DOHH2 (cell line): ENCODE measurements around the gene TUBB2B.
A peak's percentile ranks its signal among the peaks of the same experiment; 100 is the strongest.

Experiments used
- H3F3A ChIP-seq: fragments of 200-600 bp; sonication (generic), shearing (Covaris generic); 2 replicates; pipeline ENCODE4 v1.6.0; 2016; ENCODE audit warnings: antibody characterized with exemption, mild to moderate bottlenecking; ENCODE audit not compliant: control insufficient read depth, insufficient read depth
- H3K27ac ChIP-seq: fragments of 200-600 bp; sonication (generic); 2 replicates; pipeline ENCODE4 v1.5.1; 2014; ENCODE audit warnings: low read depth, mild to moderate bottlenecking, low read length, moderate library complexity
- H3K27me3 ChIP-seq: fragments of 200-600 bp; sonication (generic); 2 replicates; pipeline ENCODE4 v1.6.1; 2014; ENCODE audit warnings: mild to moderate bottlenecking, low read length, mixed read lengths; ENCODE audit not compliant: control insufficient read depth
- H3K36me3 ChIP-seq: fragments of 200-600 bp; sonication (generic); 2 replicates; pipeline ENCODE4 v1.6.1; 2014; ENCODE audit warnings: mild to moderate bottlenecking, low read length, moderate library complexity, mixed read lengths; ENCODE audit not compliant: control insufficient read depth
- H3K4me1 ChIP-seq: fragments of 200-600 bp; sonication (generic); 2 replicates; pipeline ENCODE4 v1.6.1; 2014; ENCODE audit warnings: mild to moderate bottlenecking, low read length, mixed read lengths; ENCODE audit not compliant: control insufficient read depth
- H3K4me2 ChIP-seq: fragments of 200-600 bp; sonication (generic); 2 replicates; pipeline ENCODE4 v1.6.0; 2014; ENCODE audit warnings: mild to moderate bottlenecking, low read length, moderate library complexity
- H3K4me3 ChIP-seq: fragments of 200-600 bp; sonication (generic); 2 replicates; pipeline ENCODE4 v1.5.1; 2014; ENCODE audit warnings: mild to moderate bottlenecking, low read length, mixed read lengths
- H3K79me2 ChIP-seq: fragments of 200-600 bp; sonication (generic); 2 replicates; pipeline ENCODE4 v1.6.1; 2014; ENCODE audit warnings: mild to moderate bottlenecking, low read length, mixed read lengths; ENCODE audit not compliant: control insufficient read depth
- H3K9me2 ChIP-seq: fragments of 200-600 bp; sonication (generic); replicated peaks from 2 replicates; pipeline ENCODE4 v1.6.1; 2014; ENCODE audit warnings: mild to moderate bottlenecking, low read length, mixed read lengths; ENCODE audit not compliant: control insufficient read depth
- H3K9me3 ChIP-seq: fragments of 200-600 bp; sonication (generic); 2 replicates; pipeline ENCODE4 v1.6.1; 2014; ENCODE audit warnings: antibody characterized with exemption, low read length, mixed read lengths; ENCODE audit not compliant: control insufficient read depth, insufficient read depth
- H4K20me1 ChIP-seq: fragments of 200-600 bp; sonication (generic); 2 replicates; pipeline ENCODE4 v1.6.0; 2014; ENCODE audit warnings: low read depth, mild to moderate bottlenecking, antibody characterized with exemption, low read length, moderate library complexity; ENCODE audit not compliant: control insufficient read depth, insufficient read depth
- EZH2phosphoT487 ChIP-seq: fragments of 200-600 bp; sonication (generic); IDR thresholded peaks from 2 replicates; pipeline ENCODE4 v1.6.1; 2017; ENCODE audit warnings: borderline replicate concordance, mild to moderate bottlenecking, antibody characterized with exemption, low read length, moderate library complexity, mixed read lengths
- TF ChIP-seq, protein P1 (sequence below): fragments of 200-600 bp; sonication (generic); IDR thresholded peaks from one replicate; pipeline ENCODE4 v1.5.1; 2014; ENCODE audit warnings: antibody characterized with exemption, mild to moderate bottlenecking, low read depth, low read length; ENCODE audit not compliant: poor library complexity, severe bottlenecking

Gene TUBB2B

DNA sequence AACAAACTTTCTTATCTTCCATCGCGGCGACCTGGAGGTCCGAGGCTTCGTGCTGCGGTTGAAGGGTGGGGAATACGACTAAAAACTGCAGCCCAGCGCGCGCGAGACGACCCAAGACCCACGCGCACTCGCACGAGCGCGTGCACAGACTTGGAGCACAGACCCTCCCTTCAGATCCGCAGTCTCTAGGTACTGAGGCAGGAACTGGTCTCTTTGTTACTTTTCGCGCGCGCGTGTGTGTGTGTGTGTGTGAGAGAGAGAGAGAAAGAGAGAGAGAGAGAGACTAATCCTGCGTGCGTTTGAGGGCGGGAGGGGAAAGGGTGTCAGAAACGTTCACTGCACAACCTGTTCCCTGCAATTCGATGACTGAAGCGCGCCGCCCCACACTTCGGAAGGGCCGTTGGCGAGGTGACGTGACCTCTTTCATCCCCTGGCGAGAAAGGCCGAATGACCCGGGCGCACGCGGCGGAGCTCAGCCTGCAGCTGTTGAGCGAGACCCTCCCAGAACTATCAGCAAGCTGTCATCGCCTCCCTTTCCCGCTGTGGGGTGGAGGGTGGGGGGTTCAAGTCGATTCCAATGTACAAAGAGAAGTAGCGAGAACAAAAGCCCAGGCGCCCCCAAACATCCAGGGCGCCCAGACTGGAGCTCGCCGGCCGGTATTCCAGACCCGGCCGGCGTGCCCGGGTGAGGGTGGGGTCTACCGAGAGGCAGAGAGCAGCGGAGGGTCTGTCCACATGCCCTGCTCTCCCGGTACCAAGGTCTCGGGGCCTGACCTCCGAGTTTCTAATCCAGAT lies 1.5 kb upstream of the TUBB2B start:
- H3K4me3 ChIP-seq, result peak overlapping the region; percentile 77
- H3K27me3 ChIP-seq, result peaks cover 78% of the 10 kb centered on the region
- peak overlapping the region; percentile 99 for H3K4me2 ChIP-seq
- peaks cover 6% of the 10 kb centered on the region for H3F3A ChIP-seq
- H3K4me1 ChIP-seq, result peaks cover 57% of the 10 kb centered on the region
- no peaks in the 10 kb centered on the region for H3K9me2 ChIP-seq
- H3K27ac ChIP-seq, result no peak overlapping the region
- peaks cover 14% of the 10 kb centered on the region; the same call in 1 of the 2 replicates for H4K20me1 ChIP-seq
- H3K36me3 ChIP-seq, result no peaks in the 10 kb centered on the region
- no peaks in the 10 kb centered on the region for H3K79me2 ChIP-seq
- peak; percentile 78; the same call in 1 of the 2 replicates for TF ChIP-seq EZH2phosphoT487
- TF ChIP-seq, protein P1, sequence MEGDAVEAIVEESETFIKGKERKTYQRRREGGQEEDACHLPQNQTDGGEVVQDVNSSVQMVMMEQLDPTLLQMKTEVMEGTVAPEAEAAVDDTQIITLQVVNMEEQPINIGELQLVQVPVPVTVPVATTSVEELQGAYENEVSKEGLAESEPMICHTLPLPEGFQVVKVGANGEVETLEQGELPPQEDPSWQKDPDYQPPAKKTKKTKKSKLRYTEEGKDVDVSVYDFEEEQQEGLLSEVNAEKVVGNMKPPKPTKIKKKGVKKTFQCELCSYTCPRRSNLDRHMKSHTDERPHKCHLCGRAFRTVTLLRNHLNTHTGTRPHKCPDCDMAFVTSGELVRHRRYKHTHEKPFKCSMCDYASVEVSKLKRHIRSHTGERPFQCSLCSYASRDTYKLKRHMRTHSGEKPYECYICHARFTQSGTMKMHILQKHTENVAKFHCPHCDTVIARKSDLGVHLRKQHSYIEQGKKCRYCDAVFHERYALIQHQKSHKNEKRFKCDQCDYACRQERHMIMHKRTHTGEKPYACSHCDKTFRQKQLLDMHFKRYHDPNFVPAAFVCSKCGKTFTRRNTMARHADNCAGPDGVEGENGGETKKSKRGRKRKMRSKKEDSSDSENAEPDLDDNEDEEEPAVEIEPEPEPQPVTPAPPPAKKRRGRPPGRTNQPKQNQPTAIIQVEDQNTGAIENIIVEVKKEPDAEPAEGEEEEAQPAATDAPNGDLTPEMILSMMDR, result no peak
- H3K9me3 ChIP-seq, result no peaks in the 10 kb centered on the region

DNA sequence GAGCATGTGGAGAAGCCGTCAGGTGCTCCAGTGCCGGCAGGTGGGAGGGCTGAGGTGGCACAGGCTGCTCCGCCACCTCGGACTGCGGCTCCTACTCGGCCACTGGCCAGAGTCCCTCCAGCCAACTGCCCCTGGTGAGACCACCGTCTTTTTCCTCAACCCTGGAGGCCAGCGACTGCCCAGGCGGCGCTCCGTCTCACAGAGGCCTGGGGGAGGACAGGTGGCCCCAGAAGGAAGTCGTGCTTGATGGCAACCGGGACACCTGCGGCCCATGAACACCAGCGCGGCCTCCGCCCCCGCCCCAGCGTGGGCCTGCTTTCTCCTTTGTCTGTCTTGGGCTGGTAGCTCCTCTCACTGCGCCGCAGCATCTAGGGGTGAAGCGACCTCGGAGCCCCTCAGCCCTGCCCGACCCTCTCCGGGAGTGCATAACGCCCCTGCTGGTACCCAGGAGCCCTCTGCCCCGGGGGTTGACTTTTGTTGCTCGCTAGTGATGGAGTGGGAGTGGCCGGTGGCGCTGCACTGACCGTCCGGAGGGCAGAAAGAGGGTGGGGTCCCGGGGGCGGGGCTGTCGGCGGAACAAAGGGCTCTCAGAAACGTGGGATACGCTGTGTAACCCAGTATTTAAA lies 706 bp upstream of the TUBB2B start:
- TF ChIP-seq EZH2phosphoT487, result no peak
- TF ChIP-seq, protein P1, result no peak
- H3K4me1 ChIP-seq, result peaks cover 57% of the 10 kb centered on the region
- H3K4me3 ChIP-seq, result peak overlapping the region; percentile 77
- H3K27me3 ChIP-seq, result peaks cover 77% of the 10 kb centered on the region
- H4K20me1 ChIP-seq, result peaks cover 14% of the 10 kb centered on the region; the same call in 1 of the 2 replicates
- no peak overlapping the region for H3K27ac ChIP-seq
- H3K4me2 ChIP-seq, result peak overlapping the region; percentile 99
- H3K9me3 ChIP-seq, result no peaks in the 10 kb centered on the region
- H3F3A ChIP-seq, result peaks cover 11% of the 10 kb centered on the region
- H3K9me2 ChIP-seq, result no peaks in the 10 kb centered on the region
- H3K36me3 ChIP-seq, result no peaks in the 10 kb centered on the region
- no peaks in the 10 kb centered on the region for H3K79me2 ChIP-seq

DNA sequence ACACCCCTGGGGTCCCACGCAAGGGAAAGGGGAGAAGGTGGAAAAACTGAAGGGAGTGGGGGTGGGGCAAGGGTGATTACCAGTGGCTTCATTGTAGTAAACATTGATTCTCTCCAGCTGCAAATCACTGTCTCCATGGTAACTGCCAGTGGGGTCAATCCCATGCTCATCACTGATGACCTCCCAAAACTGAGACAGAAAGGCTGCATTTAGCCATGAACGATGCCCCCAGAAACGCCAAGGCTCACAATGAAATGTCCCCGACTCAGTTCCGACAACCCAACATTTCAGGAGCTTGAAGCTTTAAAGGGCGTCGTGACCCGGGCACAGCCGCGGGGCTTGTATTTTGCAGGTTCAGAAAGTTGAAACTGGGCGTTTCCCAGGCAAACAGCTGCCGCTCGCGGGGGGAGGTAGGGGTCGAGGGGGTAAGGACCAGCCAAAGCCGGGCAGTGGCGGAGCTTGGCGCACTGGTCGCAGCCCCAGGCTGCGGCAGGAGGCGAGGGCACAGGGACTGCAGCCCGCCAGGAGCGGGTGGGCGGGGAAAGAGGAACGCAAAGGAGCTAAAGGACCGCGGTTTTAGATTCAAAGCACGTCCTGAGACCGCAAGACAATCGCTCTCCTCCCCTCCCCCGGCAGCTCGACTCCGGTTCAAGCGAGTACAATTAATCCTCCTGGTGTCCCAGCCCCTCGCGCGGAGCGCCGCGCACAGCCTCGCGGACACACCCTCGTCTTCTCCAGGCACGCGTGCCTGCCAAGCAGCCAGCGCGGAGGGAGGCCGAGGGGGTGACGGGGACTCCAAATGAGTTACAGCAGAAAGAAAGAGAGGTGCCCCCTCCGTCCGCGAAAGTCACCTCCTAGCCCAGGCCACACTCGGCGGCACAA lies 731 bp downstream of the TUBB2B start:
- no peaks in the 10 kb centered on the region for H3K36me3 ChIP-seq
- no peak overlapping the region for H3K27ac ChIP-seq
- H4K20me1 ChIP-seq, result peaks cover 14% of the 10 kb centered on the region; the same call in 1 of the 2 replicates
- no peaks in the 10 kb centered on the region for H3K79me2 ChIP-seq
- no peaks in the 10 kb centered on the region for H3K9me3 ChIP-seq
- peak overlapping the region; percentile 77 for H3K4me3 ChIP-seq
- peaks cover 56% of the 10 kb centered on the region for H3K4me1 ChIP-seq
- no peaks in the 10 kb centered on the region for H3K9me2 ChIP-seq
- peaks cover 66% of the 10 kb centered on the region for H3K27me3 ChIP-seq
- H3F3A ChIP-seq, result peaks cover 11% of the 10 kb centered on the region
- H3K4me2 ChIP-seq, result peak overlapping the region; percentile 99
- peak; percentile 56; the same call in 1 of the 2 replicates for TF ChIP-seq EZH2phosphoT487
- TF ChIP-seq, protein P1, result no peak
